Stomach (tissue), 9 donors: Measurements from ENCODE around the gene THADA. TPM values are rescaled to one million over a fixed set of nuclear protein-coding genes. Genes with fewer than 3 reads are reported as not detected.
A peak's percentile ranks its signal among the peaks of the same experiment; 100 is the strongest.

Experiments
- DNase-seq, 2 donors: peaks; one replicate each; pipeline versions ENCODE4 v3.0.0 to v3.0.0-alpha.2; 2013 to 2019
- H3K27ac ChIP-seq, 5 donors: fragments of 200-600 bp in 4 of 5; sonication (generic) in 4 of 5; one replicate each; pipeline ENCODE4 v1.5.1; 2013 to 2019; ENCODE audit warnings: mild to moderate bottlenecking in 1 of 5, moderate library complexity in 1 of 5
- H3K27me3 ChIP-seq, 3 donors: fragments of 200-600 bp; sonication (generic); one replicate each; pipeline ENCODE4 v1.5.1; 2017 to 2019; ENCODE audit warnings: mixed run types in 1 of 3
- H3K36me3 ChIP-seq, 4 donors: fragments of 200-600 bp; sonication (generic); 1 replicate in 3 of 4; 2 replicates in 1 of 4; pipeline ENCODE4 v1.5.1; 2016 to 2019
- H3K4me1 ChIP-seq, 4 donors: fragments of 200-600 bp; sonication (generic); one replicate each; pipeline ENCODE4 v1.5.1; 2016 to 2019
- H3K4me3 ChIP-seq, 4 donors: fragments of 200-600 bp; sonication (generic) in 3 of 4; one replicate each; pipeline ENCODE4 v1.5.1; 2016 to 2019; ENCODE audit warnings: mild to moderate bottlenecking in 1 of 4
- H3K9me3 ChIP-seq, 4 donors: fragments of 200-600 bp; sonication (generic); one replicate each; pipeline ENCODE4 v1.5.1; 2016 to 2019
- EP300 ChIP-seq: sonication (generic); formaldehyde crosslinking; IDR thresholded peaks from one replicate; pipeline ENCODE4 v1.6.1; 2017; ENCODE audit warnings: antibody characterized with exemption
- POLR2A ChIP-seq, 4 donors: fragments of 450-650 bp; IDR thresholded peaks; one replicate each; pipeline ENCODE4 v1.6.1; 2016; ENCODE audit warnings: antibody characterized with exemption in 4 of 4, control low read depth in 2 of 4, mild to moderate bottlenecking in 1 of 4, moderate library complexity in 1 of 4
- POLR2AphosphoS5 ChIP-seq, 3 donors: sonication (generic); formaldehyde crosslinking; IDR thresholded peaks; one replicate each; pipeline ENCODE4 v1.6.1; 2016; ENCODE audit warnings: antibody characterized with exemption in 3 of 3
- WGBS, 5 donors: extraction: QIAGEN DNeasy Blood & Tissue Kit in 3 of 5; methylation state at CpG; one replicate each; pipeline versions ENCODE4 v1.1.5 to v1.1.7; 2013 to 2018; 5-methylcytosine and 5-hydroxymethylcytosine counted together
- intact Hi-C: fragments of 100-400 bp; cut with DNase I; formaldehyde crosslinking; loops from one replicate; pipeline ENCODE4 v1.15.1; 2023; ENCODE audit warnings: low total_unique reads
- polyA plus RNA-seq, 3 donors: library from polyadenylated mRNA; stranded (reverse); fragments of 200-250 nt; gene quantifications; one replicate each; pipeline ENCODE4 v1.2.3, GENCODE V29; 2013
- total RNA-seq, 5 donors: library from RNA; depleted of rRNA; stranded (reverse); fragments of >200 nt; gene quantifications; one replicate each; pipeline versions ENCODE4 v1.1.0 to v1.2.3, GENCODE V29; 2014 to 2016
- TF ChIP-seq, protein P1 (sequence below), 7 experiments: fragments of 450-650 bp in 4 of 7; fragments of 200-600 bp in 3 of 7; sonication (generic) in 3 of 7; IDR thresholded peaks; one replicate each; pipeline ENCODE4 v1.5.1; 2016 to 2019; ENCODE audit warnings: antibody characterized with exemption in 7 of 7, control low read depth in 2 of 7, mild to moderate bottlenecking in 1 of 7
- donor health status: healthy with polysubstance abuse.
- donor health status: Bipolar disorder and iron deficiency.
- donor health status: healthy.

THADA gene
- total and polyA plus RNA-seq, 8 donors: 8.0 to 109 (median 31.9) TPM

DNA sequence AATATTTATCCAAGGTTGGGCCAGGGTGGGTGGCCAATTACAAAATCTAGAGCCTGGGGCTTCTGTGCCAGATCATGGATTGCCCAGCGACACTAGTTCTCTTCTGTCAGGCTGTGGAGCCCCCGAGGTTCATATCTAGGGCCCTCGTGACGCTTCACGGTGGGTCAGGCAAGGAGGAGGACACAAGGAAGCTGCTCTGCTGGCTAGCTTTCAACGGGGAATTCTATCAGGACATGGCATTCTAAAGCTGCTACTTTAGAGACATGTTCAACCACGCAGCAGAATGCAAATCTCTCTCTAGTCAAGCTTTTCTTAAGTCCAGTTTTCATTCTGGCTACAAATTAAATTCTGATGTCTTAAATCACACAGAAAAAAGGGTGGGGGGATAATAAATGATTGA, 180.2 kb downstream of the THADA start:
- no peaks in the 10 kb centered on the region for H3K9me3 ChIP-seq
- H3K4me1 ChIP-seq: peaks cover 8 to 57% (median 23%) of the 10 kb centered on the region in 4 donors
- no peak for TF ChIP-seq POLR2A (IDR thresholded peaks at IDR 0.05)
- TF ChIP-seq, protein P1, sequence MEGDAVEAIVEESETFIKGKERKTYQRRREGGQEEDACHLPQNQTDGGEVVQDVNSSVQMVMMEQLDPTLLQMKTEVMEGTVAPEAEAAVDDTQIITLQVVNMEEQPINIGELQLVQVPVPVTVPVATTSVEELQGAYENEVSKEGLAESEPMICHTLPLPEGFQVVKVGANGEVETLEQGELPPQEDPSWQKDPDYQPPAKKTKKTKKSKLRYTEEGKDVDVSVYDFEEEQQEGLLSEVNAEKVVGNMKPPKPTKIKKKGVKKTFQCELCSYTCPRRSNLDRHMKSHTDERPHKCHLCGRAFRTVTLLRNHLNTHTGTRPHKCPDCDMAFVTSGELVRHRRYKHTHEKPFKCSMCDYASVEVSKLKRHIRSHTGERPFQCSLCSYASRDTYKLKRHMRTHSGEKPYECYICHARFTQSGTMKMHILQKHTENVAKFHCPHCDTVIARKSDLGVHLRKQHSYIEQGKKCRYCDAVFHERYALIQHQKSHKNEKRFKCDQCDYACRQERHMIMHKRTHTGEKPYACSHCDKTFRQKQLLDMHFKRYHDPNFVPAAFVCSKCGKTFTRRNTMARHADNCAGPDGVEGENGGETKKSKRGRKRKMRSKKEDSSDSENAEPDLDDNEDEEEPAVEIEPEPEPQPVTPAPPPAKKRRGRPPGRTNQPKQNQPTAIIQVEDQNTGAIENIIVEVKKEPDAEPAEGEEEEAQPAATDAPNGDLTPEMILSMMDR (IDR thresholded peaks at IDR 0.05): no peak
- TF ChIP-seq EP300: no peak
- TF ChIP-seq POLR2AphosphoS5 (IDR thresholded peaks at IDR 0.05): no peak
- peak overlapping the region in 2 of 5 donors; percentile 10 to 16 for H3K27ac ChIP-seq
- intact Hi-C loops: no loop called here
- no peak overlapping the region for H3K4me3 ChIP-seq
- H3K36me3 ChIP-seq: peaks cover 0 to 4% (median 0%) of the 10 kb centered on the region in 4 donors
- H3K27me3 ChIP-seq: no peaks in the 10 kb centered on the region
- DNase-seq: no peak
- WGBS, 5 donors: 72 to 90% (median 72%) methylated on average over 7 of the region's 7 CpGs

DNA sequence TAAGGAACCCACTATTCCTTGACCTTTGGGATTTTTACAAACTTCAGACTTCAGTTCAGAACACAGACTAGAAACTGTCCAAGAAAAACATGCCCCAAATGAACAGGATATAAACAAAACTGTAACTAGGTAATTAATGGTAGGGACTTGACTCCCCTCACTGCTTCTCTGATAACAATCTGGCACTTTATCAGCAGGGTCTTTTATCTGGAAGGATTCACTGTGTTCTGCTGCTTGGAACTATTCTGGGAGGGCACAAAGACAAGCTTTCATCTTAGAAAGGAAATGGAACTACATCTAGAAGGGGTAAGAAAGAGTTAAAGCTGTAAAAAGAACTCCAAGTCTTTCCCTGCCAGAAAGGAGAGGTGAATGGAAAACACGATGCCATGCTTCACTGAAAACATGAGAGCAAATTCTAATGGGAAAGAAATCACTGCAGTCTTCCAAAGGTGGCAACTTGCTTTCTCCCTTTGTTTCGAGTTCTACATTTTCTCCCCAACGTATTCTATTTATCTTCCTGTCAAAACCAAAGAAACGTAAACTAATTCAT, 181.2 kb downstream of the THADA start:
- DNase-seq: no peak
- H3K4me3 ChIP-seq: no peak overlapping the region
- H3K27ac ChIP-seq: peak overlapping the region in 1 of 5 donors; percentile 10
- H3K9me3 ChIP-seq: no peaks in the 10 kb centered on the region
- intact Hi-C loops: no loop called here
- H3K36me3 ChIP-seq: peaks cover 0 to 4% (median 0%) of the 10 kb centered on the region in 4 donors
- 71 to 82% (median 76%) methylated on average over 4 of the region's 4 CpGs for WGBS, 5 donors
- peaks cover 0 to 48% (median 14%) of the 10 kb centered on the region in 4 donors for H3K4me1 ChIP-seq
- H3K27me3 ChIP-seq: no peaks in the 10 kb centered on the region
- TF ChIP-seq, protein P1 (IDR thresholded peaks at IDR 0.05): no peak
- TF ChIP-seq POLR2AphosphoS5 (IDR thresholded peaks at IDR 0.05) (no peak), EP300 (no peak), POLR2A (IDR thresholded peaks at IDR 0.05) (no peak)

DNA sequence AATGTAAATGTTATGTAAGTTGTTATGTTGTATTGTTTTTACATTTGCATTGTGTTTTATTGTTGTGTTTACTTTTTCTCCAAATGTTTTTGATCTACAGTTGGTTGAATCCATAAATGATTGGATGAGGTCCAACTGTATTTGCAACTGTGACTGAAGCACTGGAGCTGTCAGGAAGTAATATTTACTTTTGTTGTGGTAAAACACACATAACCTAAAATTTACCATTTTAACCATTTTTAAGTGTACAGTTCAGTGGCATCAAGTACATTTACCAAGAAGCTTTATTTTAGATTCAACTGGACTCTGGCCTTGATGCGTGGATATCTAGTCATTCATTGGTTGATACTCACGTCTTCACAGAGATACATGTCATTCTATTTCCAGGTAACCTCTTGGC, 181.8 kb downstream of the THADA start:
- TF ChIP-seq, protein P1 (IDR thresholded peaks at IDR 0.05): no peak
- TF ChIP-seq EP300 (no peak), POLR2A (IDR thresholded peaks at IDR 0.05) (no peak), POLR2AphosphoS5 (IDR thresholded peaks at IDR 0.05) (no peak)
- WGBS, 5 donors: 93 to 100% (median 100%) methylated on average over 2 of the region's 2 CpGs
- Histone ChIP-seq H3K27me3 (no peaks in the 10 kb centered on the region), H3K9me3 (no peaks in the 10 kb centered on the region), H3K4me1 (peaks cover 0 to 41% (median 10%) of the 10 kb centered on the region in 4 donors), H3K27ac (no peak overlapping the region), H3K36me3 (peaks cover 0 to 4% (median 0%) of the 10 kb centered on the region in 4 donors), H3K4me3 (no peak overlapping the region)
- intact Hi-C loops: no loop called here
- no peak for DNase-seq

DNA sequence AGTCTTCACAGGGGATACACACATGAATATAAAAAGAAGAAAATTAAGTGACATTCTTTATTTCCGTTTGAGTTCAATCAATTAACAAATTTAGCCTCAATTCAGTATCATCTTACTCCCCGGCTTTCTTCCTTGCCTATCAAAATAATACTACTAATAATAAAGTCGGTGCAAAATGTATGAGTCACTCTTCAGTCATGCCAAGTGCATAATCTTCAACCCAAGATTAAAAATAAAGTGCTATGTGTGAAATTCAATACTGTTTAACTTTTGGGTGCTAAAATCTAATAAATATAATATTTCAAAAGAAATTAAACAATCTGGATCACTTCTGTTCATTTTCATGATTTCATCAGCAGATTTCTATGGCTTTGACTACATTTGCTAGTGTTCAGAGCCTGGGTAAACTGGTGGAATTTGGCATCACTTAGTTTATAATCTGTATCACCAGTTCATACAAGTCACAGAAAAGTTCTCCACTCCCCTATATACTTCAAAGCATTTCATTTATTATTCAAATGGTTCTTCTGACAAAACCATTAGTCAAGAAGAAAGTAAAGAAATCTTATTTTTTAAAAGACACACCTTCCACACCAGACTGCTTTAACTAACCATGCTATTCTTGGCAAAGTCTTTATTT, 183.6 kb downstream of the THADA start:
- 31 to 47% (median 38%) methylated on average over 3 of the region's 3 CpGs for WGBS, 5 donors
- no peak for DNase-seq
- Histone ChIP-seq H3K4me1 (peaks cover 0 to 38% (median 10%) of the 10 kb centered on the region in 4 donors), H3K36me3 (peaks cover 0 to 4% (median 0%) of the 10 kb centered on the region in 4 donors), H3K9me3 (no peaks in the 10 kb centered on the region), H3K27ac (no peak overlapping the region), H3K4me3 (no peak overlapping the region), H3K27me3 (no peaks in the 10 kb centered on the region)
- no peak for TF ChIP-seq POLR2A (IDR thresholded peaks at IDR 0.05)
- TF ChIP-seq EP300: no peak
- TF ChIP-seq, protein P1 (IDR thresholded peaks at IDR 0.05): no peak
- TF ChIP-seq POLR2AphosphoS5 (IDR thresholded peaks at IDR 0.05): no peak
- intact Hi-C loops: no loop called here
